Trophoblast cell (in vitro differentiated cells and primary cell): ENCODE data around the gene THOC2.

Experiments
- DNase-seq, 2 donors: peaks; one replicate each; pipeline ENCODE4 v3.0.0-alpha.2; 2016
- H2AFZ ChIP-seq: 2 replicates; pipeline ENCODE4 v1.6.1; 2013; ENCODE audit warnings: low read length, moderate library complexity, mild to moderate bottlenecking; ENCODE audit not compliant: insufficient read depth, poor library complexity
- H2AK5ac ChIP-seq: 2 replicates; pipeline ENCODE4 v1.6.1; 2013; ENCODE audit warnings: mild to moderate bottlenecking, low read length
- H2BK120ac ChIP-seq: 2 replicates; pipeline ENCODE4 v1.6.1; 2013; ENCODE audit warnings: low read length, mild to moderate bottlenecking, moderate library complexity; ENCODE audit not compliant: insufficient read depth, poor library complexity
- H2BK12ac ChIP-seq: 2 replicates; pipeline ENCODE4 v1.6.1; 2013; ENCODE audit warnings: mild to moderate bottlenecking, low read length, moderate library complexity
- H2BK5ac ChIP-seq: 2 replicates; pipeline ENCODE4 v1.6.1; 2013; ENCODE audit warnings: low read length, low read depth, moderate library complexity, mild to moderate bottlenecking; ENCODE audit not compliant: poor library complexity
- H3K14ac ChIP-seq: 2 replicates; pipeline ENCODE4 v1.6.1; 2013; ENCODE audit warnings: mild to moderate bottlenecking, low read length
- H3K18ac ChIP-seq: 2 replicates; pipeline ENCODE4 v1.6.1; 2013; ENCODE audit warnings: mild to moderate bottlenecking, low read length
- H3K23ac ChIP-seq: 2 replicates; pipeline ENCODE4 v1.6.1; 2013; ENCODE audit warnings: low read length
- H3K27ac ChIP-seq: 2 replicates; pipeline ENCODE4 v1.5.1; 2013; ENCODE audit warnings: low read depth, mild to moderate bottlenecking, inconsistent platforms, low read length, moderate library complexity
- H3K27me3 ChIP-seq: 2 replicates; pipeline ENCODE4 v1.6.1; 2013; ENCODE audit warnings: inconsistent platforms, mild to moderate bottlenecking, low read length, moderate library complexity; ENCODE audit not compliant: insufficient read depth
- H3K36me3 ChIP-seq, 2 experiments: 1 replicate in 1 of 2; 2 replicates in 1 of 2; pipeline ENCODE4 v1.6.1; 2013; ENCODE audit warnings: low read length in 2 of 2, mild to moderate bottlenecking in 2 of 2, moderate library complexity in 1 of 2; ENCODE audit not compliant: insufficient read depth in 2 of 2, control insufficient read depth in 1 of 2
- H3K4ac ChIP-seq: 2 replicates; pipeline ENCODE4 v1.6.1; 2013; ENCODE audit warnings: low read depth, mild to moderate bottlenecking, low read length, moderate library complexity
- H3K4me1 ChIP-seq, 2 experiments: 1 replicate in 1 of 2; 2 replicates in 1 of 2; pipeline ENCODE4 v1.6.1; 2013; ENCODE audit warnings: low read length in 2 of 2, mild to moderate bottlenecking in 2 of 2, moderate library complexity in 1 of 2; ENCODE audit not compliant: insufficient read depth in 2 of 2, control insufficient read depth in 1 of 2
- H3K4me2 ChIP-seq: 2 replicates; pipeline ENCODE4 v1.6.1; 2013; ENCODE audit warnings: inconsistent platforms, mild to moderate bottlenecking, low read length, moderate library complexity
- H3K4me3 ChIP-seq: 2 replicates; pipeline ENCODE4 v1.5.1; 2013; ENCODE audit warnings: mild to moderate bottlenecking, low read depth, low read length, inconsistent platforms
- H3K79me1 ChIP-seq: one replicate; pipeline ENCODE4 v1.6.1; 2013; ENCODE audit warnings: low read length
- H3K79me2 ChIP-seq: 2 replicates; pipeline ENCODE4 v1.6.1; 2013; ENCODE audit warnings: low read length, mild to moderate bottlenecking; ENCODE audit not compliant: control insufficient read depth, insufficient read depth, poor library complexity
- H3K9ac ChIP-seq: 2 replicates; pipeline ENCODE4 v1.6.1; 2013; ENCODE audit warnings: mild to moderate bottlenecking, low read length
- H3K9me3 ChIP-seq: 2 replicates; pipeline ENCODE4 v1.6.1; 2013; ENCODE audit warnings: low read depth, mild to moderate bottlenecking, control low read depth, inconsistent platforms, low read length; ENCODE audit not compliant: insufficient read depth
- H4K12ac ChIP-seq: 2 replicates; pipeline ENCODE4 v1.6.1; 2013; ENCODE audit warnings: low read depth, mild to moderate bottlenecking, low read length, moderate library complexity
- H4K8ac ChIP-seq: 2 replicates; pipeline ENCODE4 v1.6.1; 2013; ENCODE audit warnings: low read depth, mild to moderate bottlenecking, low read length, moderate library complexity
- H4K91ac ChIP-seq: one replicate; pipeline ENCODE4 v1.6.1; 2013; ENCODE audit warnings: low read depth, mild to moderate bottlenecking, low read length, moderate library complexity
- WGBS: extraction: QIAGEN DNeasy Blood & Tissue Kit; methylation state at CpG from one replicate; pipeline ENCODE4 v1.1.7; 2013; ENCODE audit warnings: missing lambda C conversion rate; ENCODE audit not compliant: insufficient read length, insufficient coverage; ENCODE audit errors: extremely low coverage; 5-methylcytosine and 5-hydroxymethylcytosine counted together

The THOC2 gene

DNA sequence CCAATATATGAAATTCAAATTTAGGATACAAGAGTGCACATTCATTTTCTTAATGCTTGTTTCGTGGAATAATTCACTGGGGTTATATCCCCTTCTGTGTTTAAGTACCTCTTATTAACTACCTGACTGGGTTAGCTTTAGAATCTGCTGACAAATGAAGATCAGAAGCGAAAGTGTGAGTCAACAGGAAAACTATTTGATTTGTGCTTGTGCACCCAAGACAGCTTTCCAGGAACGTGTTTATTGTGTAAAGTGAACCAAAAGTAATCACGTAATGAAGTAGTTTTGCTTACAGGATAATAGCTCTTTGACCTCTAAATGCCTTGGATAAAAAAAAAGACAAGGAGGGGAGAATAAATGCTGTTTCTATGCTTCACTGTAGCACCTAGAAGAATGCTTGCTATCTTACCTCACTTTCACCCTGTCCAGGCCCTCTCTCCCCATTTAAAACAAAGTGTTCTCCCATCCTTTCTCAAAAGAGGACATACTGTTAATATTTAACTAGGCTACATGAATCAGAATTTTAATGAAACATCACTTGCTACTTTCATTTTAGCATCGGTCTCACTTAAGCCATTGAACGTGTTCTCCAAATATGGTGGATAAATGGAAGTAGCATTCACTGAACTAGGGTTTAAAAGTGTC is 141.9 kb downstream of the THOC2 start:
- no peak overlapping the region for H2BK5ac ChIP-seq
- no peak overlapping the region for H3K23ac ChIP-seq
- no peak overlapping the region for H2AFZ ChIP-seq
- H3K9ac ChIP-seq = no peak overlapping the region
- no peak overlapping the region for H4K12ac ChIP-seq
- no peak overlapping the region for H4K91ac ChIP-seq
- no peak overlapping the region for H2BK120ac ChIP-seq
- no peaks in the 10 kb centered on the region for H3K36me3 ChIP-seq
- no peaks in the 10 kb centered on the region for H3K79me2 ChIP-seq
- H3K4me1 ChIP-seq = no peaks in the 10 kb centered on the region
- H3K9me3 ChIP-seq = no peaks in the 10 kb centered on the region
- H3K27ac ChIP-seq = no peak overlapping the region
- no peaks in the 10 kb centered on the region for H3K27me3 ChIP-seq
- no peak overlapping the region for H3K4ac ChIP-seq
- H3K79me1 ChIP-seq = no peaks in the 10 kb centered on the region
- H3K14ac ChIP-seq = no peak overlapping the region
- H2BK12ac ChIP-seq = no peak overlapping the region
- DNase-seq = no peak
- H3K4me3 ChIP-seq = no peak overlapping the region
- H4K8ac ChIP-seq = no peak overlapping the region
- no CpG with 5 or more reads among the region's 6 CpGs for WGBS
- H3K4me2 ChIP-seq = no peak overlapping the region
- no peak overlapping the region for H2AK5ac ChIP-seq
- H3K18ac ChIP-seq = no peak overlapping the region

DNA sequence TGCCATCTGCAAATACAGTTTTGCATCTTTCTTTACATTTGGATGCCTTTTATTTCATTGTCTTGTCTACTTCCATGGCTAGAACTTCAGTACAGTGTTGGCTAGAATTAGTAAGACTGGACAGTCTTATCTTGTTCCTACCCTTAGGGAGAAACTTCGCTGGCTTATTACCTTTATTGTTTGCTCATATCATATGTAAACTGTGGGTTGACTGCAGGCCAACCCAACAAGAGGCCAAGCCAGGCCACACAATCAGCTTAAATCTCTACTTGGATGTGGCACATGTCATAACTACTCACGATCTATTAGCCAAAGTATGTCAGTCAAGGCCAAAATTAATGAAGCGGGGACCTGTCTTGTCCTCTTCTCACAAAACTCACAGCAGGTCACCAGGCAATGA is 144.1 kb downstream of the THOC2 start:
- no peak overlapping the region for H3K18ac ChIP-seq
- H3K14ac ChIP-seq = no peak overlapping the region
- H3K23ac ChIP-seq = no peak overlapping the region
- H3K27ac ChIP-seq = no peak overlapping the region
- H4K12ac ChIP-seq = no peak overlapping the region
- DNase-seq = no peak
- no peak overlapping the region for H3K4me2 ChIP-seq
- no peak overlapping the region for H4K91ac ChIP-seq
- H3K4me3 ChIP-seq = no peak overlapping the region
- no peak overlapping the region for H2BK5ac ChIP-seq
- H3K4ac ChIP-seq = no peak overlapping the region
- H2BK12ac ChIP-seq = no peak overlapping the region
- H2BK120ac ChIP-seq = no peak overlapping the region
- no peak overlapping the region for H4K8ac ChIP-seq
- no CpG with 5 or more reads among the region's 3 CpGs for WGBS
- no peaks in the 10 kb centered on the region for H3K79me2 ChIP-seq
- H3K9me3 ChIP-seq = no peaks in the 10 kb centered on the region
- no peaks in the 10 kb centered on the region for H3K27me3 ChIP-seq
- no peak overlapping the region for H3K9ac ChIP-seq
- no peaks in the 10 kb centered on the region for H3K36me3 ChIP-seq
- no peaks in the 10 kb centered on the region for H3K79me1 ChIP-seq
- H2AFZ ChIP-seq = no peak overlapping the region
- H3K4me1 ChIP-seq = no peaks in the 10 kb centered on the region
- no peak overlapping the region for H2AK5ac ChIP-seq

DNA sequence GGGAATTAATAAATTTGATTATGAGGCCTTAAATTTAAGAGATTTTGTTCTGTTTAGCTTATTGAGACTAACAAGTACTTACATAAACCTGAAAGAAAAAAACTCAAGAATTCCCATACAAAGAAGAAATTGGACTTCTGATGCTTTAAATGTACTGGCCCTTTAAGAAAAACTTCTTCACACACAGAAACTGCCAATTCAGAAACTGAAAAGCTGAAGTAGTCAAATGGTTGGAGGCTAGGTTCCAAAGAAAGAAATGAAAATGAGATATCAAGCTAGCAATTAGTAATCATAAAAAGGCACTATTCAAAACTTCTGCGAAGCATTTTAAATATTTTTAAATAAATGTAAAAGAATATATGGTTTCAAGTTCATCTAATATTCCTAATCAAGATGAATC is 151.3 kb downstream of the THOC2 start:
- no peak overlapping the region for H4K8ac ChIP-seq
- no peak overlapping the region for H2AFZ ChIP-seq
- no CpG with 5 or more reads among the region's 1 CpG for WGBS
- no peaks in the 10 kb centered on the region for H3K36me3 ChIP-seq
- no peak overlapping the region for H3K14ac ChIP-seq
- H3K9me3 ChIP-seq = no peaks in the 10 kb centered on the region
- no peak overlapping the region for H3K9ac ChIP-seq
- no peak overlapping the region for H3K23ac ChIP-seq
- H3K79me2 ChIP-seq = no peaks in the 10 kb centered on the region
- H4K91ac ChIP-seq = no peak overlapping the region
- H3K18ac ChIP-seq = no peak overlapping the region
- H2BK5ac ChIP-seq = no peak overlapping the region
- H3K4me3 ChIP-seq = no peak overlapping the region
- H3K4me2 ChIP-seq = no peak overlapping the region
- H2BK120ac ChIP-seq = no peak overlapping the region
- no peak for DNase-seq
- no peak overlapping the region for H4K12ac ChIP-seq
- H3K79me1 ChIP-seq = no peaks in the 10 kb centered on the region
- H2AK5ac ChIP-seq = no peak overlapping the region
- no peaks in the 10 kb centered on the region for H3K27me3 ChIP-seq
- H3K4me1 ChIP-seq = no peaks in the 10 kb centered on the region
- H3K27ac ChIP-seq = no peak overlapping the region
- no peak overlapping the region for H3K4ac ChIP-seq
- no peak overlapping the region for H2BK12ac ChIP-seq

DNA sequence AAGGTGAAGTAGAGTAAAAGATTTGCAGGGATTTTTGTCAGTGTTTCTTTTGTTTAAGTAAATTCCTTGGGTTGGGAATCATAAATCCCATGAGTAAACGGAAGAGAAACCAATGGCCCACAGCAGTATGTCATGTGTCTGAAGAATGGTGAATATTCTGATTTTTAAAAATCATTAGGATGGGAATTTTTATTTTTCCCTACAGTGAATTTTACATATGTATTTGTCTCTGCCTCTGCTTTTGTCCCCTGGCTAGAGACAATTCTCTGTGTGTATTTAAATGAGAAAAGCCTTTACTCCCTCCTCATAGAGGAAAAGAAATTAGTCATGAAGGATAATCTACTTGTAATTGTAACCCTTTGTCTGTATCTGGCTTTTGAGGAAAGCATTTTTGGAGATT is 152.1 kb downstream of the THOC2 start:
- no peak for DNase-seq
- Histone ChIP-seq H3K9ac (no peak overlapping the region), H3K27ac (no peak overlapping the region), H3K4me2 (no peak overlapping the region), H3K4me3 (no peak overlapping the region), H3K27me3 (no peaks in the 10 kb centered on the region), H4K12ac (no peak overlapping the region), H3K79me1 (no peaks in the 10 kb centered on the region), H3K79me2 (no peaks in the 10 kb centered on the region), H2BK12ac (no peak overlapping the region), H2BK5ac (no peak overlapping the region), H4K91ac (no peak overlapping the region), H2AFZ (no peak overlapping the region), H4K8ac (no peak overlapping the region), H3K36me3 (no peaks in the 10 kb centered on the region), H3K9me3 (no peaks in the 10 kb centered on the region), H3K4ac (no peak overlapping the region), H3K23ac (no peak overlapping the region), H3K14ac (no peak overlapping the region), H2BK120ac (no peak overlapping the region), H2AK5ac (no peak overlapping the region), H3K4me1 (no peaks in the 10 kb centered on the region), H3K18ac (no peak overlapping the region)
- no CpG with 5 or more reads among the region's 1 CpG for WGBS
